DND-41 (cell line): ENCODE data around the gene F2RL3.

Experiments
- ATAC-seq: fragments of 200-7000 bp; cut with Tn5 transposase; 3 replicates; pipeline ENCODE4 v1.9.1; 2021; ENCODE audit warnings: low read depth; ENCODE audit not compliant: insufficient read depth
- DNase-seq: peaks from one replicate; pipeline ENCODE4 v3.0.0-alpha.2; 2020
- H2AFZ ChIP-seq: 2 replicates; pipeline ENCODE4 v1.6.0; 2012; ENCODE audit warnings: low read depth, low read length
- H3K27ac ChIP-seq: 2 replicates; pipeline ENCODE4 v1.5.1; 2012; ENCODE audit warnings: low read length, inconsistent platforms
- H3K27me3 ChIP-seq: fragments of 200-600 bp; sonication (generic); 2 replicates; pipeline ENCODE4 v1.6.0; 2012; ENCODE audit warnings: low read length, mild to moderate bottlenecking, inconsistent platforms; ENCODE audit not compliant: insufficient read depth, poor library complexity
- H3K36me3 ChIP-seq: 2 replicates; pipeline ENCODE4 v1.5.1; 2012; ENCODE audit warnings: low read length, inconsistent platforms; ENCODE audit not compliant: insufficient read depth
- H3K4me1 ChIP-seq: 2 replicates; pipeline ENCODE4 v1.5.1; 2012; ENCODE audit warnings: mild to moderate bottlenecking, low read length; ENCODE audit not compliant: insufficient read depth
- H3K4me2 ChIP-seq: 2 replicates; pipeline ENCODE4 v1.6.0; 2012; ENCODE audit warnings: mild to moderate bottlenecking, moderate library complexity, low read length, inconsistent platforms; ENCODE audit not compliant: insufficient read depth
- H3K4me3 ChIP-seq, 2 experiments: fragments of 200-600 bp in 1 of 2; shearing (Covaris generic) in 1 of 2; 2 replicates each; pipeline ENCODE4 v1.5.1; 2012 to 2016; ENCODE audit warnings: inconsistent platforms in 2 of 2, low read length in 2 of 2, mild to moderate bottlenecking in 2 of 2, low read depth in 1 of 2, moderate library complexity in 1 of 2
- H3K79me2 ChIP-seq: 2 replicates; pipeline ENCODE4 v1.6.0; 2012; ENCODE audit warnings: low read length, inconsistent platforms; ENCODE audit not compliant: insufficient read depth
- H3K9ac ChIP-seq: 2 replicates; pipeline ENCODE4 v1.6.0; 2012; ENCODE audit warnings: low read depth, mild to moderate bottlenecking, inconsistent platforms, low read length, moderate library complexity
- H3K9me3 ChIP-seq: 2 replicates; pipeline ENCODE4 v1.5.1; 2012; ENCODE audit warnings: low read length, moderate library complexity, mild to moderate bottlenecking, inconsistent platforms; ENCODE audit not compliant: insufficient read depth, severe bottlenecking
- H4K20me1 ChIP-seq: 2 replicates; pipeline ENCODE4 v1.6.0; 2012; ENCODE audit warnings: low read length; ENCODE audit not compliant: insufficient read depth
- CTCF ChIP-seq: IDR thresholded peaks from 2 replicates; pipeline ENCODE4 v1.5.1; 2012; ENCODE audit warnings: borderline replicate concordance, low read length, moderate library complexity, mild to moderate bottlenecking; ENCODE audit not compliant: poor library complexity, severe bottlenecking; ENCODE audit errors: extremely low read depth
- EZH2 ChIP-seq: IDR thresholded peaks from 3 replicates; pipeline ENCODE4 v1.6.1; 2012; ENCODE audit warnings: borderline replicate concordance, low read depth, mild to moderate bottlenecking, moderate library complexity, low read length, inconsistent platforms; ENCODE audit not compliant: severe bottlenecking

The F2RL3 gene

GRCh38 chr19:16867211-16867610, 21.6 kb upstream of the F2RL3 start:
- peaks cover 89% of the 10 kb centered on the region for H3K36me3 ChIP-seq
- ATAC-seq, result no peak

GRCh38 chr19:16868423-16869130, 20.2 kb upstream of the F2RL3 start:
- Histone ChIP-seq H3K27ac (no peak overlapping the region), H3K9me3 (no peaks in the 10 kb centered on the region), H3K27me3 (no peaks in the 10 kb centered on the region), H3K4me3 (no peak overlapping the region), H4K20me1 (peaks cover 2% of the 10 kb centered on the region), H3K9ac (no peak overlapping the region), H3K79me2 (no peaks in the 10 kb centered on the region), H3K4me1 (no peaks in the 10 kb centered on the region), H3K36me3 (peaks cover 86% of the 10 kb centered on the region), H2AFZ (no peak overlapping the region), H3K4me2 (no peak overlapping the region)
- DNase-seq (no peak), ATAC-seq (no peak)
- TF ChIP-seq EZH2 (no peak), CTCF (no peak)

More at GRCh38 chr19:16867211-16867610, 21.6 kb upstream of the F2RL3 start:
- no peak overlapping the region for H3K27ac ChIP-seq
- H3K4me2 ChIP-seq, result no peak overlapping the region
- no peaks in the 10 kb centered on the region for H3K27me3 ChIP-seq
- H3K79me2 ChIP-seq, result no peaks in the 10 kb centered on the region
- no peak overlapping the region for H2AFZ ChIP-seq
- H3K4me1 ChIP-seq, result no peaks in the 10 kb centered on the region
- H3K4me3 ChIP-seq, result no peak overlapping the region
- no peak for DNase-seq
- no peak for TF ChIP-seq EZH2
- TF ChIP-seq CTCF, result no peak
- H4K20me1 ChIP-seq, result peaks cover 3% of the 10 kb centered on the region
- no peaks in the 10 kb centered on the region for H3K9me3 ChIP-seq
- H3K9ac ChIP-seq, result no peak overlapping the region

GRCh38 chr19:16869331-16869972, 19.3 kb upstream of the F2RL3 start:
- H3K27ac ChIP-seq, result no peak overlapping the region
- no peak overlapping the region for H3K4me3 ChIP-seq
- peaks cover 8% of the 10 kb centered on the region for H3K79me2 ChIP-seq
- H3K4me2 ChIP-seq, result no peak overlapping the region
- TF ChIP-seq CTCF, result no peak
- TF ChIP-seq EZH2, result no peak
- H3K9ac ChIP-seq, result no peak overlapping the region
- no peaks in the 10 kb centered on the region for H3K4me1 ChIP-seq
- H4K20me1 ChIP-seq, result peaks cover 2% of the 10 kb centered on the region; the same call in 1 of the 2 replicates
- no peak for ATAC-seq
- no peak for DNase-seq
- no peak overlapping the region for H2AFZ ChIP-seq
- no peaks in the 10 kb centered on the region for H3K9me3 ChIP-seq
- H3K36me3 ChIP-seq, result peaks cover 84% of the 10 kb centered on the region
- H3K27me3 ChIP-seq, result no peaks in the 10 kb centered on the region
